K562 treated with DMSO at 1 percent for 48 hours (cell line): ENCODE measurements around the gene MTNR1B. TPM values are rescaled to one million over a fixed set of nuclear protein-coding genes. Genes with fewer than 3 reads are reported as not detected.

Experiments
- total RNA-seq: library from RNA; unstranded; fragments of 300-600 nt; gene quantifications from 2 replicates; pipeline ENCODE4 v1.2.3, GENCODE V29; 2022; ENCODE audit warnings: low replicate concordance; ENCODE audit errors: extremely low read depth

Gene MTNR1B
- not detected in 2 replicates for total RNA-seq

DNA sequence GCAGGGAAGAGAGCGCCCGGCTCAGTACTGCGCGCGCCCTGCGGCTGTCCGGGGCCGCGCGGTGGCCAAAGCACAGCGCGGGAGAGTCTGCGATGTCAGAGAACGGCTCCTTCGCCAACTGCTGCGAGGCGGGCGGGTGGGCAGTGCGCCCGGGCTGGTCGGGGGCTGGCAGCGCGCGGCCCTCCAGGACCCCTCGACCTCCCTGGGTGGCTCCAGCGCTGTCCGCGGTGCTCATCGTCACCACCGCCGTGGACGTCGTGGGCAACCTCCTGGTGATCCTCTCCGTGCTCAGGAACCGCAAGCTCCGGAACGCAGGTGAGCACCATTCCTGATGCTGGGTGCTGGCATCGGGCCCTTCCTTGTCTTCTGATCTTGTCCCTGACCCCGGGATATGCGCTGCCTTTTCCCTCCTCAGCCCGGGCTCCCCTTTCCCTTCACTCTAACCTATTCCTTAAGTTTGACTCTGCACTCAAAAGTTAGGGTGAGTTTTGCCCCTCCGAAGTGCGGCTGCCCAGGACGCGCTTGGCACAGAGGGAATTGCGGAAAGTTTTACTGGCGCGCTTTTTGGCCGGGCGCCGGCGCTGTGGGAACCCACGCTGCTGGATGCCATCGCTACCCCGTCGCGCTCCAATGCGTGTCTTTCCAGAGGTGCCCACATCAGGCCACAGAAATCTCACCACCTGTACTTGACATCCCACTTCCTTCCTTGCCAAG lies at the start of gene MTNR1B:
TSS of gene MTNR1B (plus strand) at position 18 of the 714 bp plus-strand sequence. CDS start at position 93, 75 bp downstream.

Other genes starting within 250 kb of the MTNR1B start
- gene SLC36A4, start 228.3 kb downstream of the MTNR1B start, total RNA-seq: not detected in 2 replicates